ENCODE results near the gene LRRC8E.
A peak's percentile ranks its signal among the peaks of the same experiment; 100 is the strongest.

LRRC8E gene

GRCh38 chr19:7924241-7924640, 35.9 kb downstream of the LRRC8E start:
- 0 out of 2 replicates have a peak overlapping the region, but pooled peaks have one; percentile 31 for H3K27ac ChIP-seq
- no peak for TF ChIP-seq FOXP2 (optimal IDR thresholded peaks at IDR 0.05; ENCODE audit: control extremely low read depth, extremely low read length, insufficient read depth)
- TF ChIP-seq POLR2AphosphoS5 (IDR thresholded peaks at IDR 0.05; ENCODE audit: borderline replicate concordance, low read depth, low read length) = no peak
- no peak for TF ChIP-seq EZH2 (IDR thresholded peaks at IDR 0.05)
- DNase-seq (ENCODE audit: low read depth, low spot score) = no peak
- no peaks in the 10 kb centered on the region for H3K9me3 ChIP-seq (ENCODE audit: low read depth, low read length)
- no peak overlapping the region for H3K9ac ChIP-seq (ENCODE audit: insufficient read length)
- H3K4me3 ChIP-seq = no peak overlapping the region; the same call in 1 of the 2 replicates
- H3K36me3 ChIP-seq (ENCODE audit: insufficient read depth, low read length) = peaks cover 11% of the 10 kb centered on the region; the same call in 1 of the 2 replicates

- H3K4me3 ChIP-seq = peak overlapping the region; percentile 83
- H3K27ac ChIP-seq = no peak overlapping the region
- no peak overlapping the region for H3K9ac ChIP-seq (ENCODE audit: insufficient read length)
- peaks cover 11% of the 10 kb centered on the region; the same call in 1 of the 2 replicates for H3K36me3 ChIP-seq (ENCODE audit: insufficient read depth, low read length)
- no peak for TF ChIP-seq FOXP2 (optimal IDR thresholded peaks at IDR 0.05; ENCODE audit: control extremely low read depth, extremely low read length, insufficient read depth)
- TF ChIP-seq EZH2 (IDR thresholded peaks at IDR 0.05) = no peak
- no peak for TF ChIP-seq POLR2AphosphoS5 (IDR thresholded peaks at IDR 0.05; ENCODE audit: borderline replicate concordance, low read depth, low read length)
- no peaks in the 10 kb centered on the region for H3K9me3 ChIP-seq (ENCODE audit: low read depth, low read length)
- DNase-seq (ENCODE audit: low read depth, low spot score) = no peak
Observed at GRCh38 chr19:7924651-7925170, 36.4 kb downstream of the LRRC8E start.

GRCh38 chr19:7925171-7925851, 37.0 kb downstream of the LRRC8E start:
- Histone ChIP-seq H3K4me3 (peak overlapping the region; percentile 83), H3K36me3 (ENCODE audit: insufficient read depth, low read length) (peaks cover 13% of the 10 kb centered on the region), H3K9ac (ENCODE audit: insufficient read length) (peak overlapping the region; percentile 71), H3K9me3 (ENCODE audit: low read depth, low read length) (no peaks in the 10 kb centered on the region), H3K27ac (peak overlapping the region; percentile 57; the same call in 1 of the 2 replicates)
- TF ChIP-seq POLR2AphosphoS5 (IDR thresholded peaks at IDR 0.05; ENCODE audit: borderline replicate concordance, low read depth, low read length) (peak; percentile 34; the same call in 1 of the 2 replicates), FOXP2 (optimal IDR thresholded peaks at IDR 0.05; ENCODE audit: control extremely low read depth, extremely low read length, insufficient read depth) (no peak)
- no peak for DNase-seq (ENCODE audit: low read depth, low spot score)

- Histone ChIP-seq H3K9ac (ENCODE audit: insufficient read length) (peak within 1 kb of the TSS; percentile 71), H3K27ac (peak within 1 kb of the TSS; percentile 57; the same call in 1 of the 2 replicates)
- no peak for DNase-seq (ENCODE audit: low read depth, low spot score)
Observed at GRCh38 chr19:7926021-7926726, 37.9 kb downstream of the LRRC8E start, which contains the start of gene CTXN1. Gene CTXN1 (minus strand): TSS chr19:7926135. CDS start chr19:7925538, 597 bp downstream.

GRCh38 chr19:7926727-7927604, 38.7 kb downstream of the LRRC8E start:
- peaks cover 29% of the 10 kb centered on the region for H3K36me3 ChIP-seq (ENCODE audit: insufficient read depth, low read length)
- DNase-seq (ENCODE audit: low read depth, low spot score) = no peak
- H3K4me3 ChIP-seq = no peak overlapping the region
- no peaks in the 10 kb centered on the region for H3K9me3 ChIP-seq (ENCODE audit: low read depth, low read length)
- TF ChIP-seq POLR2AphosphoS5 (IDR thresholded peaks at IDR 0.05; ENCODE audit: borderline replicate concordance, low read depth, low read length) = no peak
- TF ChIP-seq FOXP2 (optimal IDR thresholded peaks at IDR 0.05; ENCODE audit: control extremely low read depth, extremely low read length, insufficient read depth) = no peak
- no peak for TF ChIP-seq EZH2 (IDR thresholded peaks at IDR 0.05)
- H3K27ac ChIP-seq = no peak overlapping the region
- H3K9ac ChIP-seq (ENCODE audit: insufficient read length) = no peak overlapping the region

More at GRCh38 chr19:7926021-7926726, 37.9 kb downstream of the LRRC8E start, which contains the start of gene CTXN1:
- no peaks in the 10 kb centered on the region for H3K9me3 ChIP-seq (ENCODE audit: low read depth, low read length)
- TF ChIP-seq POLR2AphosphoS5 (IDR thresholded peaks at IDR 0.05; ENCODE audit: borderline replicate concordance, low read depth, low read length) = no peak; the same call in none of the 2 replicates
- TF ChIP-seq EZH2 (IDR thresholded peaks at IDR 0.05) = no peak
- no peak for TF ChIP-seq FOXP2 (optimal IDR thresholded peaks at IDR 0.05; ENCODE audit: control extremely low read depth, extremely low read length, insufficient read depth)
- H3K36me3 ChIP-seq (ENCODE audit: insufficient read depth, low read length) = peaks cover 22% of the 10 kb centered on the region
- H3K4me3 ChIP-seq = peak within 1 kb of the TSS; percentile 83

- H3K9ac ChIP-seq (ENCODE audit: insufficient read length) = no peak overlapping the region
- H3K27ac ChIP-seq = peak overlapping the region; percentile 78
- H3K9me3 ChIP-seq (ENCODE audit: low read depth, low read length) = no peaks in the 10 kb centered on the region
Observed at GRCh38 chr19:7927605-7928333, 39.5 kb downstream of the LRRC8E start.

GRCh38 chr19:7928334-7928706, 40.0 kb downstream of the LRRC8E start:
- Histone ChIP-seq H3K27ac (peak overlapping the region; percentile 78), H3K4me3 (no peak overlapping the region), H3K9me3 (ENCODE audit: low read depth, low read length) (no peaks in the 10 kb centered on the region), H3K36me3 (ENCODE audit: insufficient read depth, low read length) (peaks cover 32% of the 10 kb centered on the region), H3K9ac (ENCODE audit: insufficient read length) (peak overlapping the region; percentile 20)
- TF ChIP-seq POLR2AphosphoS5 (IDR thresholded peaks at IDR 0.05; ENCODE audit: borderline replicate concordance, low read depth, low read length) (0 out of 2 replicates have a peak, but pooled peaks have one; percentile 1), EZH2 (IDR thresholded peaks at IDR 0.05) (no peak), FOXP2 (optimal IDR thresholded peaks at IDR 0.05; ENCODE audit: control extremely low read depth, extremely low read length, insufficient read depth) (no peak)
- no peak for DNase-seq (ENCODE audit: low read depth, low spot score)

More at GRCh38 chr19:7927605-7928333, 39.5 kb downstream of the LRRC8E start:
- no peak for TF ChIP-seq EZH2 (IDR thresholded peaks at IDR 0.05)
- TF ChIP-seq POLR2AphosphoS5 (IDR thresholded peaks at IDR 0.05; ENCODE audit: borderline replicate concordance, low read depth, low read length) = peak; percentile 33; the same call in 1 of the 2 replicates
- DNase-seq (ENCODE audit: low read depth, low spot score) = no peak
- Histone ChIP-seq H3K4me3 (no peak overlapping the region), H3K36me3 (ENCODE audit: insufficient read depth, low read length) (peaks cover 29% of the 10 kb centered on the region)
